ENCODE results near the gene TMPRSS4. TPM values are rescaled to one million over a fixed set of nuclear protein-coding genes. Genes with fewer than 3 reads are reported as not detected.

The TMPRSS4 gene
- total and polyA plus RNA-seq, 2 of the 4 experiments (the other 2 are of a cell fraction): not detected

GRCh38 chr11:118068945-118069612 lies 7.8 kb upstream of the TMPRSS4 start:
- no peak overlapping the region for H3K4ac ChIP-seq (ENCODE audit: low read depth, low read length)
- H4K5ac ChIP-seq (ENCODE audit: low read depth, low read length): no peak overlapping the region
- H2BK15ac ChIP-seq (ENCODE audit: low read depth, low read length): no peak overlapping the region
- H3K9me1 ChIP-seq (ENCODE audit: insufficient read depth, low read length): no peaks in the 10 kb centered on the region
- no peaks in the 10 kb centered on the region for H3K9me3 ChIP-seq (ENCODE audit: control insufficient read depth, insufficient read depth, low read length)
- H4K20me1 ChIP-seq (ENCODE audit: insufficient read depth, low read length): no peaks in the 10 kb centered on the region
- H2BK20ac ChIP-seq (ENCODE audit: low read depth, low read length): no peak overlapping the region
- H2AK5ac ChIP-seq (ENCODE audit: low read depth, low read length): no peak overlapping the region
- ChIA-PET CTCF (no interaction called here), POLR2A (ENCODE audit: unreplicated experiment) (no interaction called here)
- no peak overlapping the region for H2BK120ac ChIP-seq (ENCODE audit: low read depth, low read length)
- no peak overlapping the region for H3K14ac ChIP-seq (replicated peaks; ENCODE audit: low read depth, low read length)
- dilution Hi-C loops (cut with HindIII; ENCODE audit: low sequenced_read_pairs, unreplicated experiment) (no loop called here), intact Hi-C loops (cut with micrococcal nuclease) (no loop called here), in situ Hi-C loops (cut with MboI; ENCODE audit: low sequenced_read_pairs) (no loop called here)
- no peak overlapping the region for H2AK9ac ChIP-seq (replicated peaks; ENCODE audit: low read depth, low read length, poor library complexity)
- H3K23ac ChIP-seq (ENCODE audit: low read depth, low read length): no peak overlapping the region
- H3K36me3 ChIP-seq (ENCODE audit: control insufficient read depth, insufficient read depth, low read length): no peaks in the 10 kb centered on the region
- no peaks in the 10 kb centered on the region for H3K4me1 ChIP-seq (ENCODE audit: control insufficient read depth, insufficient read depth, low read length)
- no peaks in the 10 kb centered on the region; the same call in none of the 2 replicates for H3K27me3 ChIP-seq (ENCODE audit: control insufficient read depth, insufficient read depth, low read length)
- no peak overlapping the region for H3K9ac ChIP-seq (ENCODE audit: low read depth, low read length)
- no peak overlapping the region for H3K18ac ChIP-seq (ENCODE audit: low read depth, low read length)
- 72% methylated on average over 5 of the region's 10 CpGs; no CpG with 5 or more reads in 1 of the 2 experiments for WGBS, 2 experiments (ENCODE audit: extremely low coverage in 2 of 2, insufficient read length in 1 of 2)
- no peak overlapping the region for H2BK5ac ChIP-seq (ENCODE audit: low read depth, low read length, poor library complexity, severe bottlenecking)
- no peak overlapping the region for H4K8ac ChIP-seq (ENCODE audit: low read depth in 2 of 2, low read length in 2 of 2)
- H3K27ac ChIP-seq (ENCODE audit: insufficient read depth, low read length): no peak overlapping the region
- BruUV-seq (replicated peaks): no TSS peak
- H4K91ac ChIP-seq (ENCODE audit: insufficient read depth, low read depth, low read length): no peak overlapping the region
- no peak overlapping the region for H3K4me3 ChIP-seq (ENCODE audit: insufficient read depth, low read depth, low read length)
- H3K56ac ChIP-seq (ENCODE audit: extremely low read depth, insufficient read depth, low read length): no peak overlapping the region
- no peak overlapping the region for H3K4me2 ChIP-seq (ENCODE audit: low read depth, low read length)
- no peak for DNase-seq
- H2AFZ ChIP-seq (replicated peaks; ENCODE audit: low read length, poor library complexity): no peak overlapping the region
- ATAC-seq (ENCODE audit: low read depth): no peak
- TF ChIP-seq RCOR1 (IDR thresholded peaks at IDR 0.05; ENCODE audit: insufficient replicate concordance, low read length) (no peak), RFX5 (IDR thresholded peaks at IDR 0.05; ENCODE audit: low read depth, low read length) (no peak)
- no peaks in the 10 kb centered on the region for H3K79me1 ChIP-seq (ENCODE audit: low read depth in 1 of 2, low read length in 2 of 2)

Data from IMR-90 (cell line).